ENCODE measurements around the gene EPHA6.

EPHA6 gene

GRCh38 chr3:97257942-97258697 lies 443.7 kb downstream of the EPHA6 start:
- Histone ChIP-seq H3K36me3 (ENCODE audit: insufficient read depth, low read length) (no peaks in the 10 kb centered on the region), H3K27me3 (ENCODE audit: insufficient read depth, low read length, poor library complexity) (no peaks in the 10 kb centered on the region), H3K4me1 (ENCODE audit: insufficient read depth, low read length) (no peaks in the 10 kb centered on the region), H3K9ac (ENCODE audit: low read depth, low read length) (no peak overlapping the region), H3K4me3 (ENCODE audit: low read depth in 1 of 2, low read length in 2 of 2) (no peak overlapping the region), H3K9me3 (ENCODE audit: insufficient read depth, low read length, severe bottlenecking) (no peaks in the 10 kb centered on the region), H2AFZ (ENCODE audit: low read depth, low read length) (no peak overlapping the region), H3K4me2 (ENCODE audit: insufficient read depth, low read length) (no peak overlapping the region), H3K79me2 (ENCODE audit: insufficient read depth, low read length) (no peaks in the 10 kb centered on the region), H3K27ac (ENCODE audit: low read length) (no peak overlapping the region), H4K20me1 (ENCODE audit: insufficient read depth, low read length) (no peaks in the 10 kb centered on the region)
- TF ChIP-seq EZH2 (IDR thresholded peaks at IDR 0.05; ENCODE audit: borderline replicate concordance, low read depth, low read length, severe bottlenecking) (no peak), CTCF (IDR thresholded peaks at IDR 0.05; ENCODE audit: borderline replicate concordance, extremely low read depth, low read length, poor library complexity, severe bottlenecking) (no peak)
- DNase-seq (no peak), ATAC-seq (ENCODE audit: insufficient read depth, low read depth) (no peak)

GRCh38 chr3:97259263-97259662 lies 444.9 kb downstream of the EPHA6 start:
- no peaks in the 10 kb centered on the region for H3K79me2 ChIP-seq (ENCODE audit: insufficient read depth, low read length)
- H2AFZ ChIP-seq (ENCODE audit: low read depth, low read length): no peak overlapping the region
- H3K4me3 ChIP-seq (ENCODE audit: low read depth in 1 of 2, low read length in 2 of 2): no peak overlapping the region
- no peaks in the 10 kb centered on the region for H3K9me3 ChIP-seq (ENCODE audit: insufficient read depth, low read length, severe bottlenecking)
- no peak for TF ChIP-seq EZH2 (IDR thresholded peaks at IDR 0.05; ENCODE audit: borderline replicate concordance, low read depth, low read length, severe bottlenecking)
- no peak for TF ChIP-seq CTCF (IDR thresholded peaks at IDR 0.05; ENCODE audit: borderline replicate concordance, extremely low read depth, low read length, poor library complexity, severe bottlenecking)
- H3K4me2 ChIP-seq (ENCODE audit: insufficient read depth, low read length): no peak overlapping the region
- DNase-seq (no peak), ATAC-seq (ENCODE audit: insufficient read depth, low read depth) (no peak)
- no peak overlapping the region for H3K9ac ChIP-seq (ENCODE audit: low read depth, low read length)
- H3K27ac ChIP-seq (ENCODE audit: low read length): no peak overlapping the region
- H3K27me3 ChIP-seq (ENCODE audit: insufficient read depth, low read length, poor library complexity): no peaks in the 10 kb centered on the region
- no peaks in the 10 kb centered on the region for H3K36me3 ChIP-seq (ENCODE audit: insufficient read depth, low read length)
- no peaks in the 10 kb centered on the region for H3K4me1 ChIP-seq (ENCODE audit: insufficient read depth, low read length)
- no peaks in the 10 kb centered on the region for H4K20me1 ChIP-seq (ENCODE audit: insufficient read depth, low read length)

GRCh38 chr3:97264180-97264579 lies 449.8 kb downstream of the EPHA6 start:
- no peaks in the 10 kb centered on the region for H3K9me3 ChIP-seq (ENCODE audit: insufficient read depth, low read length, severe bottlenecking)
- H3K79me2 ChIP-seq (ENCODE audit: insufficient read depth, low read length): no peaks in the 10 kb centered on the region
- DNase-seq: no peak
- no peak overlapping the region for H3K4me2 ChIP-seq (ENCODE audit: insufficient read depth, low read length)
- H3K4me3 ChIP-seq (ENCODE audit: low read depth in 1 of 2, low read length in 2 of 2): no peak overlapping the region
- ATAC-seq (ENCODE audit: insufficient read depth, low read depth): no peak
- no peaks in the 10 kb centered on the region for H3K36me3 ChIP-seq (ENCODE audit: insufficient read depth, low read length)
- no peaks in the 10 kb centered on the region for H3K27me3 ChIP-seq (ENCODE audit: insufficient read depth, low read length, poor library complexity)
- no peaks in the 10 kb centered on the region for H4K20me1 ChIP-seq (ENCODE audit: insufficient read depth, low read length)
- no peak overlapping the region for H2AFZ ChIP-seq (ENCODE audit: low read depth, low read length)
- H3K27ac ChIP-seq (ENCODE audit: low read length): no peak overlapping the region
- TF ChIP-seq CTCF (IDR thresholded peaks at IDR 0.05; ENCODE audit: borderline replicate concordance, extremely low read depth, low read length, poor library complexity, severe bottlenecking): no peak
- no peak for TF ChIP-seq EZH2 (IDR thresholded peaks at IDR 0.05; ENCODE audit: borderline replicate concordance, low read depth, low read length, severe bottlenecking)
- H3K9ac ChIP-seq (ENCODE audit: low read depth, low read length): no peak overlapping the region
- no peaks in the 10 kb centered on the region for H3K4me1 ChIP-seq (ENCODE audit: insufficient read depth, low read length)

Data from DND-41 (cell line).